ENCODE data around the gene GNAT3. TPM values are rescaled to one million over a fixed set of nuclear protein-coding genes. Genes with fewer than 3 reads are reported as not detected.

GNAT3 gene
- not detected for total RNA-seq

GRCh38 chr7:80511964-80512363, at the start of gene GNAT3:
GNAT3 (minus strand) TSS chr7:80512064; CDS start chr7:80511926, 138 bp downstream.
- no peaks in the 10 kb centered on the region for H3K4me1 Mint-ChIP-seq (ENCODE audit: low read depth in 2 of 2)
- H3K27ac Mint-ChIP-seq, result no peak within 1 kb of the TSS
- DNase-seq (ENCODE audit: low spot score), result no peak
- no peak for ATAC-seq
- H3K4me3 Mint-ChIP-seq, result no peak within 1 kb of the TSS
- H3K9me3 Mint-ChIP-seq, result no peaks in the 10 kb centered on the region
- H3K27me3 Mint-ChIP-seq, result no peaks in the 10 kb centered on the region
- no peaks in the 10 kb centered on the region for H3K36me3 Mint-ChIP-seq

GRCh38 chr7:80558116-80558515, 46.3 kb upstream of the GNAT3 start:
- Mint-ChIP-seq H3K36me3 (peaks cover 18% of the 10 kb centered on the region), H3K9me3 (peaks cover 34% of the 10 kb centered on the region), H3K4me1 (ENCODE audit: low read depth in 2 of 2) (no peaks in the 10 kb centered on the region), H3K4me3 (no peak overlapping the region), H3K27me3 (no peaks in the 10 kb centered on the region), H3K27ac (no peak overlapping the region)
- ATAC-seq (no peak), DNase-seq (ENCODE audit: low spot score) (no peak)

GRCh38 chr7:80552031-80552694, 40.3 kb upstream of the GNAT3 start:
- Mint-ChIP-seq H3K9me3 (peaks cover 14% of the 10 kb centered on the region), H3K27ac (no peak overlapping the region), H3K27me3 (no peaks in the 10 kb centered on the region), H3K4me1 (ENCODE audit: low read depth in 2 of 2) (no peaks in the 10 kb centered on the region), H3K4me3 (no peak overlapping the region), H3K36me3 (peaks cover 12% of the 10 kb centered on the region)
- ATAC-seq, result no peak
- no peak for DNase-seq (ENCODE audit: low spot score)

- H3K4me1 Mint-ChIP-seq (ENCODE audit: low read depth in 2 of 2), result no peaks in the 10 kb centered on the region
- DNase-seq (ENCODE audit: low spot score) (no peak), ATAC-seq (no peak)
- no peak overlapping the region for H3K4me3 Mint-ChIP-seq
- peaks cover 17% of the 10 kb centered on the region for H3K9me3 Mint-ChIP-seq
- no peaks in the 10 kb centered on the region for H3K27me3 Mint-ChIP-seq
- peaks cover 5% of the 10 kb centered on the region for H3K36me3 Mint-ChIP-seq
- H3K27ac Mint-ChIP-seq, result no peak overlapping the region
Measured at GRCh38 chr7:80550005-80550404, 38.1 kb upstream of the GNAT3 start.

- H3K27me3 Mint-ChIP-seq, result no peaks in the 10 kb centered on the region
- no peak for ATAC-seq
- no peak for DNase-seq (ENCODE audit: low spot score)
- no peak overlapping the region for H3K4me3 Mint-ChIP-seq
- peaks cover 14% of the 10 kb centered on the region for H3K9me3 Mint-ChIP-seq
- no peak overlapping the region for H3K27ac Mint-ChIP-seq
- no peaks in the 10 kb centered on the region for H3K4me1 Mint-ChIP-seq (ENCODE audit: low read depth in 2 of 2)
- no peaks in the 10 kb centered on the region for H3K36me3 Mint-ChIP-seq
Measured at GRCh38 chr7:80548840-80549530, 37.1 kb upstream of the GNAT3 start.

- Mint-ChIP-seq H3K36me3 (no peaks in the 10 kb centered on the region), H3K4me1 (ENCODE audit: low read depth in 2 of 2) (no peaks in the 10 kb centered on the region), H3K27ac (no peak overlapping the region), H3K27me3 (no peaks in the 10 kb centered on the region), H3K4me3 (no peak overlapping the region), H3K9me3 (peaks cover 12% of the 10 kb centered on the region)
- DNase-seq (ENCODE audit: low spot score) (no peak), ATAC-seq (no peak)
Measured at GRCh38 chr7:80542398-80542797, 30.5 kb upstream of the GNAT3 start.

GRCh38 chr7:80540836-80541235, 29.0 kb upstream of the GNAT3 start:
- H3K27me3 Mint-ChIP-seq, result no peaks in the 10 kb centered on the region
- H3K36me3 Mint-ChIP-seq, result no peaks in the 10 kb centered on the region
- H3K9me3 Mint-ChIP-seq, result peaks cover 4% of the 10 kb centered on the region
- ATAC-seq, result no peak
- no peaks in the 10 kb centered on the region for H3K4me1 Mint-ChIP-seq (ENCODE audit: low read depth in 2 of 2)
- H3K27ac Mint-ChIP-seq, result no peak overlapping the region
- no peak for DNase-seq (ENCODE audit: low spot score)
- no peak overlapping the region for H3K4me3 Mint-ChIP-seq

GRCh38 chr7:80537091-80537490, 25.2 kb upstream of the GNAT3 start:
- Mint-ChIP-seq H3K4me1 (ENCODE audit: low read depth in 2 of 2) (no peaks in the 10 kb centered on the region), H3K27me3 (no peaks in the 10 kb centered on the region), H3K27ac (no peak overlapping the region), H3K36me3 (peaks cover 5% of the 10 kb centered on the region), H3K4me3 (no peak overlapping the region), H3K9me3 (peaks cover 3% of the 10 kb centered on the region)
- DNase-seq (ENCODE audit: low spot score), result no peak
- ATAC-seq, result no peak

GRCh38 chr7:80536426-80536825, 24.6 kb upstream of the GNAT3 start:
- H3K27ac Mint-ChIP-seq, result no peak overlapping the region
- H3K4me1 Mint-ChIP-seq (ENCODE audit: low read depth in 2 of 2), result no peaks in the 10 kb centered on the region
- peaks cover 4% of the 10 kb centered on the region for H3K9me3 Mint-ChIP-seq
- DNase-seq (ENCODE audit: low spot score), result no peak
- H3K27me3 Mint-ChIP-seq, result no peaks in the 10 kb centered on the region
- peaks cover 5% of the 10 kb centered on the region for H3K36me3 Mint-ChIP-seq
- ATAC-seq, result no peak
- H3K4me3 Mint-ChIP-seq, result no peak overlapping the region

- ATAC-seq (no peak), DNase-seq (ENCODE audit: low spot score) (no peak)
- Mint-ChIP-seq H3K4me3 (no peak overlapping the region), H3K4me1 (ENCODE audit: low read depth in 2 of 2) (no peaks in the 10 kb centered on the region), H3K36me3 (peaks cover 5% of the 10 kb centered on the region), H3K9me3 (peaks cover 10% of the 10 kb centered on the region), H3K27me3 (no peaks in the 10 kb centered on the region), H3K27ac (no peak overlapping the region)
Measured at GRCh38 chr7:80533287-80533686, 21.4 kb upstream of the GNAT3 start.

- Mint-ChIP-seq H3K9me3 (peaks cover 10% of the 10 kb centered on the region), H3K36me3 (peaks cover 5% of the 10 kb centered on the region), H3K27me3 (no peaks in the 10 kb centered on the region), H3K4me3 (no peak overlapping the region), H3K4me1 (ENCODE audit: low read depth in 2 of 2) (no peaks in the 10 kb centered on the region), H3K27ac (no peak overlapping the region)
- no peak for ATAC-seq
- no peak for DNase-seq (ENCODE audit: low spot score)
Measured at GRCh38 chr7:80532153-80532552, 20.3 kb upstream of the GNAT3 start.

- H3K27ac Mint-ChIP-seq, result no peak overlapping the region
- ATAC-seq, result no peak
- H3K36me3 Mint-ChIP-seq, result peaks cover 8% of the 10 kb centered on the region
Measured at GRCh38 chr7:80530136-80530535, 18.3 kb upstream of the GNAT3 start.

GRCh38 chr7:80529362-80529761, 17.5 kb upstream of the GNAT3 start:
- Mint-ChIP-seq H3K4me3 (no peak overlapping the region), H3K9me3 (peaks cover 15% of the 10 kb centered on the region), H3K27me3 (no peaks in the 10 kb centered on the region), H3K27ac (no peak overlapping the region), H3K36me3 (peaks cover 5% of the 10 kb centered on the region), H3K4me1 (ENCODE audit: low read depth in 2 of 2) (no peaks in the 10 kb centered on the region)
- ATAC-seq (no peak), DNase-seq (ENCODE audit: low spot score) (no peak)

More at GRCh38 chr7:80530136-80530535, 18.3 kb upstream of the GNAT3 start:
- Mint-ChIP-seq H3K4me3 (no peak overlapping the region), H3K4me1 (ENCODE audit: low read depth in 2 of 2) (no peaks in the 10 kb centered on the region), H3K9me3 (peaks cover 15% of the 10 kb centered on the region), H3K27me3 (no peaks in the 10 kb centered on the region)
- no peak for DNase-seq (ENCODE audit: low spot score)

GRCh38 chr7:80528689-80529088, 16.8 kb upstream of the GNAT3 start:
- H3K27me3 Mint-ChIP-seq, result no peaks in the 10 kb centered on the region
- H3K36me3 Mint-ChIP-seq, result peaks cover 5% of the 10 kb centered on the region
- no peak for DNase-seq (ENCODE audit: low spot score)
- H3K9me3 Mint-ChIP-seq, result peaks cover 15% of the 10 kb centered on the region
- H3K4me1 Mint-ChIP-seq (ENCODE audit: low read depth in 2 of 2), result no peaks in the 10 kb centered on the region
- no peak overlapping the region for H3K4me3 Mint-ChIP-seq
- ATAC-seq, result peak; percentile 53 to 56
- no peak overlapping the region for H3K27ac Mint-ChIP-seq
